Astrocyte (in vitro differentiated cells and primary cell): ENCODE measurements around the gene RPS21. TPM values are rescaled to one million over a fixed set of nuclear protein-coding genes. Genes with fewer than 3 reads are reported as not detected.
A peak's percentile ranks its signal among the peaks of the same experiment; 100 is the strongest.

Source experiments
- DNase-seq: peaks from one replicate; pipeline ENCODE4 v3.0.0-alpha.2; 2010; ENCODE audit warnings: low read depth
- FAIRE-seq: peaks from 2 replicates; lab custom pipeline; 2011; peaks lifted over from hg19 to GRCh38; lab: Jason Lieb, UNC
- H2AFZ ChIP-seq: 2 replicates; pipeline ENCODE4 v1.6.0; 2012; ENCODE audit warnings: low read depth, low read length, inconsistent platforms
- H3K27ac ChIP-seq: 2 replicates; pipeline ENCODE4 v1.5.1; 2011; ENCODE audit warnings: low read depth, low read length, inconsistent platforms
- H3K27me3 ChIP-seq: 2 replicates; pipeline ENCODE4 v1.6.0; 2011; ENCODE audit warnings: low read length, inconsistent platforms; ENCODE audit not compliant: insufficient read depth
- H3K36me3 ChIP-seq: 2 replicates; pipeline ENCODE4 v1.5.1; 2011; ENCODE audit warnings: low read length, inconsistent platforms; ENCODE audit not compliant: insufficient read depth
- H3K4me1 ChIP-seq: 2 replicates; pipeline ENCODE4 v1.5.1; 2011; ENCODE audit warnings: low read length, inconsistent platforms; ENCODE audit not compliant: insufficient read depth
- H3K4me2 ChIP-seq: 2 replicates; pipeline ENCODE4 v1.6.0; 2012; ENCODE audit warnings: low read length, inconsistent platforms
- H3K4me3 ChIP-seq: 2 replicates; pipeline ENCODE4 v1.5.1; 2011; ENCODE audit warnings: low read depth, mild to moderate bottlenecking, low read length, inconsistent platforms; ENCODE audit not compliant: insufficient read depth
- H3K79me2 ChIP-seq: 2 replicates; pipeline ENCODE4 v1.6.0; 2012; ENCODE audit warnings: mild to moderate bottlenecking, low read length, inconsistent platforms; ENCODE audit not compliant: insufficient read depth
- H3K9ac ChIP-seq: 2 replicates; pipeline ENCODE4 v1.6.0; 2012; ENCODE audit warnings: mild to moderate bottlenecking, low read length, inconsistent platforms
- H3K9me3 ChIP-seq: 2 replicates; pipeline ENCODE4 v1.5.1; 2012; ENCODE audit warnings: low read depth, mild to moderate bottlenecking, low read length, inconsistent platforms; ENCODE audit not compliant: insufficient read depth
- H4K20me1 ChIP-seq: 2 replicates; pipeline ENCODE4 v1.6.0; 2012; ENCODE audit warnings: low read length, inconsistent platforms; ENCODE audit not compliant: insufficient read depth
- H3K27ac Mint-ChIP-seq: one replicate; pipeline ENCODE4 v1.8.0; 2021; ENCODE audit warnings: mild to moderate bottlenecking, mixed read lengths; ENCODE audit not compliant: unreplicated experiment
- H3K27me3 Mint-ChIP-seq: one replicate; pipeline ENCODE4 v1.8.0; 2021; ENCODE audit warnings: low read depth, mixed read lengths; ENCODE audit not compliant: unreplicated experiment
- H3K36me3 Mint-ChIP-seq: one replicate; pipeline ENCODE4 v1.8.0; 2021; ENCODE audit warnings: low read depth, mixed read lengths; ENCODE audit not compliant: unreplicated experiment
- H3K4me1 Mint-ChIP-seq: one replicate; pipeline ENCODE4 v1.8.0; 2021; ENCODE audit warnings: low read depth, mixed read lengths; ENCODE audit not compliant: unreplicated experiment
- H3K4me3 Mint-ChIP-seq: one replicate; pipeline ENCODE4 v1.8.0; 2021; ENCODE audit warnings: mild to moderate bottlenecking, moderate library complexity, mixed read lengths; ENCODE audit not compliant: unreplicated experiment
- H3K9me3 Mint-ChIP-seq: one replicate; pipeline ENCODE4 v1.8.0; 2021; ENCODE audit warnings: mild to moderate bottlenecking, mixed read lengths; ENCODE audit not compliant: unreplicated experiment
- CTCF ChIP-seq: IDR thresholded peaks from 2 replicates; pipeline ENCODE4 v1.5.1; 2011; ENCODE audit warnings: low read depth, mild to moderate bottlenecking, inconsistent platforms, low read length, moderate library complexity; ENCODE audit not compliant: insufficient read depth
- EZH2 ChIP-seq: IDR thresholded peaks from 2 replicates; pipeline ENCODE4 v1.6.1; 2012; ENCODE audit warnings: mild to moderate bottlenecking, low read length, inconsistent platforms; ENCODE audit not compliant: insufficient read depth
- total RNA-seq: library from RNA; stranded (reverse); gene quantifications from 2 replicates; pipeline ENCODE4 v1.2.1, GENCODE V29; 2021

The RPS21 gene
- total RNA-seq, 1 donor from 2014 or later: 1,251 TPM

- Histone ChIP-seq H2AFZ (no peak overlapping the region), H3K79me2 (peaks cover 14% of the 10 kb centered on the region), H3K4me1 (peaks cover 59% of the 10 kb centered on the region), H3K27ac (no peak overlapping the region), H4K20me1 (peaks cover 53% of the 10 kb centered on the region), H3K9me3 (no peaks in the 10 kb centered on the region), H3K27me3 (no peaks in the 10 kb centered on the region), H3K4me3 (peak overlapping the region; percentile 59), H3K9ac (peak overlapping the region; percentile 71), H3K36me3 (no peaks in the 10 kb centered on the region), H3K4me2 (peak overlapping the region; percentile 79)
- no peak for FAIRE-seq
- TF ChIP-seq CTCF (no peak), EZH2 (no peak)
- H3K4me3 Mint-ChIP-seq: peak overlapping the region; percentile 79
- H3K36me3 Mint-ChIP-seq: no peaks in the 10 kb centered on the region
- no peaks in the 10 kb centered on the region for H3K9me3 Mint-ChIP-seq
- H3K27ac Mint-ChIP-seq: no peak overlapping the region
- H3K4me1 Mint-ChIP-seq: peaks cover 22% of the 10 kb centered on the region
- no peaks in the 10 kb centered on the region for H3K27me3 Mint-ChIP-seq
- no peak for DNase-seq
These were observed 21.0 kb upstream of the RPS21 start for GRCh38 chr20:62365814-62366369.

- no peak overlapping the region for H3K27ac ChIP-seq
- no peaks in the 10 kb centered on the region for H3K27me3 ChIP-seq
- peaks cover 22% of the 10 kb centered on the region for H3K4me1 Mint-ChIP-seq
- H3K9me3 Mint-ChIP-seq: no peaks in the 10 kb centered on the region
- H3K4me3 ChIP-seq: peak overlapping the region; percentile 59
- H3K27ac Mint-ChIP-seq: no peak overlapping the region
- H2AFZ ChIP-seq: no peak overlapping the region
- no peaks in the 10 kb centered on the region for H3K27me3 Mint-ChIP-seq
- peaks cover 57% of the 10 kb centered on the region for H3K4me1 ChIP-seq
- peak overlapping the region; percentile 79 for H3K4me2 ChIP-seq
- peaks cover 56% of the 10 kb centered on the region for H4K20me1 ChIP-seq
- peak overlapping the region; percentile 71 for H3K9ac ChIP-seq
- no peaks in the 10 kb centered on the region for H3K9me3 ChIP-seq
- H3K79me2 ChIP-seq: peaks cover 14% of the 10 kb centered on the region
- TF ChIP-seq CTCF (no peak), EZH2 (peak; percentile 54)
- no peaks in the 10 kb centered on the region for H3K36me3 Mint-ChIP-seq
- FAIRE-seq (no peak), DNase-seq (no peak)
- peak overlapping the region; percentile 77 for H3K4me3 Mint-ChIP-seq
- H3K36me3 ChIP-seq: no peaks in the 10 kb centered on the region
These were observed 20.4 kb upstream of the RPS21 start for GRCh38 chr20:62366370-62367135.

GRCh38 chr20:62367136-62367632 lies 19.7 kb upstream of the RPS21 start, which contains the start of gene LAMA5:
Gene LAMA5 (minus strand): TSS chr20:62367312. CDS start chr20:62367245, 67 bp downstream.
- peak within 1 kb of the TSS; percentile 59 for H3K4me3 ChIP-seq
- H3K27ac ChIP-seq: no peak within 1 kb of the TSS
- H3K9me3 Mint-ChIP-seq: no peaks in the 10 kb centered on the region
- H3K4me1 Mint-ChIP-seq: peaks cover 22% of the 10 kb centered on the region
- H3K79me2 ChIP-seq: peaks cover 14% of the 10 kb centered on the region
- peak within 1 kb of the TSS; percentile 71 for H3K9ac ChIP-seq
- DNase-seq (no peak), FAIRE-seq (no peak)
- no peaks in the 10 kb centered on the region for H3K27me3 Mint-ChIP-seq
- H4K20me1 ChIP-seq: peaks cover 51% of the 10 kb centered on the region
- H3K27me3 ChIP-seq: no peaks in the 10 kb centered on the region
- H3K4me2 ChIP-seq: peak within 1 kb of the TSS; percentile 79
- H3K36me3 ChIP-seq: no peaks in the 10 kb centered on the region
- H3K4me3 Mint-ChIP-seq: peak within 1 kb of the TSS; percentile 77
- no peaks in the 10 kb centered on the region for H3K9me3 ChIP-seq
- peaks cover 57% of the 10 kb centered on the region for H3K4me1 ChIP-seq
- H2AFZ ChIP-seq: no peak within 1 kb of the TSS
- no peaks in the 10 kb centered on the region for H3K36me3 Mint-ChIP-seq
- no peak within 1 kb of the TSS for H3K27ac Mint-ChIP-seq
- TF ChIP-seq CTCF (no peak), EZH2 (no peak)
